ENCODE data around the gene CYLD.

Gene CYLD

GRCh38 chr16:50812876-50813466 lies 71.1 kb downstream of the CYLD start:
- no peak for DNase-seq (ENCODE audit: low read depth)
- TF ChIP-seq CTCF (IDR thresholded peaks at IDR 0.05; ENCODE audit: control insufficient read depth, insufficient read depth, low read depth, low read length, missing control alignments), result no peak
- H3K4me3 ChIP-seq (ENCODE audit: control insufficient read depth, low read depth, low read length), result no peak overlapping the region

GRCh38 chr16:50814052-50814451 lies 72.2 kb downstream of the CYLD start:
- H3K4me3 ChIP-seq (ENCODE audit: control insufficient read depth, low read depth, low read length), result no peak overlapping the region
- DNase-seq (ENCODE audit: low read depth), result no peak
- no peak for TF ChIP-seq CTCF (IDR thresholded peaks at IDR 0.05; ENCODE audit: control insufficient read depth, insufficient read depth, low read depth, low read length, missing control alignments)

- TF ChIP-seq CTCF (IDR thresholded peaks at IDR 0.05; ENCODE audit: control insufficient read depth, insufficient read depth, low read depth, low read length, missing control alignments), result no peak
- DNase-seq (ENCODE audit: low read depth), result no peak
- H3K4me3 ChIP-seq (ENCODE audit: control insufficient read depth, low read depth, low read length), result no peak overlapping the region
Observed at GRCh38 chr16:50814541-50814940, 72.7 kb downstream of the CYLD start.

- DNase-seq (ENCODE audit: low read depth), result no peak
- TF ChIP-seq CTCF (IDR thresholded peaks at IDR 0.05; ENCODE audit: control insufficient read depth, insufficient read depth, low read depth, low read length, missing control alignments), result no peak
- no peak overlapping the region for H3K4me3 ChIP-seq (ENCODE audit: control insufficient read depth, low read depth, low read length)
Observed at GRCh38 chr16:50815382-50815781, 73.5 kb downstream of the CYLD start.

GRCh38 chr16:50816901-50817555 lies 75.1 kb downstream of the CYLD start:
- no peak overlapping the region for H3K4me3 ChIP-seq (ENCODE audit: control insufficient read depth, low read depth, low read length)
- no peak for TF ChIP-seq CTCF (IDR thresholded peaks at IDR 0.05; ENCODE audit: control insufficient read depth, insufficient read depth, low read depth, low read length, missing control alignments)
- DNase-seq (ENCODE audit: low read depth), result no peak

GRCh38 chr16:50818380-50818779 lies 76.5 kb downstream of the CYLD start:
- H3K4me3 ChIP-seq (ENCODE audit: control insufficient read depth, low read depth, low read length), result no peak overlapping the region
- TF ChIP-seq CTCF (IDR thresholded peaks at IDR 0.05; ENCODE audit: control insufficient read depth, insufficient read depth, low read depth, low read length, missing control alignments), result no peak
- no peak for DNase-seq (ENCODE audit: low read depth)
